Amniotic epithelial cell (primary cell): ENCODE results near the gene GFER.
A peak's percentile ranks its signal among the peaks of the same experiment; 100 is the strongest.

ENCODE experiments used
- DNase-seq: peaks from one replicate; pipeline ENCODE4 v3.0.0-alpha.2; 2010; ENCODE audit warnings: low read depth

The GFER gene

DNA sequence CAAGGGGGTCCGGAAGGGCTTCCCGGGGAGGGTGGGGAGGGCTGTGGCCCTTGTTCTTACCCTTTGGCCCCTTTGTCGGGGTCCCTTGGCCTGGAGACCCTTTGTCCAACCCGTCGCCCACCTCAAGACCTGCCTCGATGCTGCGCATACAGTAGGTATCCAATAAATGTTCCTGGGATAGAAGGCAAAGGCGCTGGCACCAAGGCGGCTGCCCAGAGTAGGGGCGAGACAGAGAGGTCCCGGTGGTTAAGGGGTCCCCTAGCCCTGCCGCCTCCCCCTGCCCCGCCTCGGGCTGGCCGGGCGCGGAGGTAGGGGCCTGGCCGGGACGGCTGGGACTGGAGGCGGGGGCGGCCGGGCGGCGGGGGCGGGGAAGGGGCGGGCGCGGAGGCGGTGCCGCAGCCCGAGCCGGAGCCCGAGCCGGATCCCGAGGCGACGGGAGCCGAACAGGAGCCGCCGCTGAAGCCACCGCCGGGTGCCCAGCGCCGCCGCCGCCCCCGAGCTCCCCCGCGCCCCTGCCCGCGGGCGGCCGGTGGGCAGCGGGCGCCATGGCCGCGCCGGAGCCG, 42.5 kb downstream of the GFER start, which contains the start of gene NHERF2:
Gene NHERF2 (plus strand): TSS at position 442 of the 563 bp plus-strand sequence. CDS start 104 bp downstream, at position 546.
- no peak for DNase-seq

DNA sequence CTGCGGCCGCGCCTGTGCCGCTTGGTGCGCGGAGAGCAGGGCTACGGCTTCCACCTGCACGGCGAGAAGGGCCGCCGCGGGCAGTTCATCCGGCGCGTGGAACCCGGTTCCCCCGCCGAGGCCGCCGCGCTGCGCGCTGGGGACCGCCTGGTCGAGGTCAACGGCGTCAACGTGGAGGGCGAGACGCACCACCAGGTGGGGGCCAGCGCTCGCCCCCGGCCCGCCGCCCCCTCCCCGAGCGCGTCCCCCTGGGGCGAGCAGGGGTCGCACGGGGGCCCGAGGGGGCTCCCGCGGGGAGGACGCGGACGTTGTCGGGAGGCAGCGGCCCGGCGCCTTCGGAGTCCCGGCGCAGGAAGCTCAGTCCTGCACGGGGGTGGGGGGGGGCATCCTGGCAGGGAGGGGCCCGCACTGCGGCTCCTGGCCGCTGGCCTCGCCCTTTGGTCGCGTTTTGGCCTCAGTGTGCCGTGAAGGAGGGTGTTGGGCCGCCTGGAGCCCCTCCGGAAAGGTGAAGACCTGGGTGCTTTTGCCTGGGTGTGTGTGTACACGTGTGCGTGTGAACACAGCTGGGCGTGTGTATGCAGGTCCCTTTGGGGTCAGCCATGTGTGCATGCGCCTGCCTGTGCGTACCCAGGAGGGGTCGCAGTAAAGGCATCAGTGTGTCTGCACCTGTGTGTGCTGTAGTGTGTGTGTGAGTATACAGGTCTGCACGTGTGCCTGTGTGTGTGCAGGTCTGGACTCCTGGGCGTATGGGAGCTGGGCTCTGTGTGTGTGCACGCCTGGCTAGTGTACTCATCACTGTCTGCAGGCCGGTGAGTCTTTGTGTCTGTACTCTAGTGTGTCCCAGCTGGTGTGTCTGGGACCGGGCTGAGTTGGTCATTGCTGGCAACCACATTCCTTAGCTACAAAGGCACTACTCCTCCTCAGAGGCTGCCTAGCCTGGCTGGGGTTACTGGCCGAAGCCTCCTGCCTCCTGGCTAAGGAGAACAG, 43.3 kb downstream of the GFER start:
- DNase-seq = no peak

DNA sequence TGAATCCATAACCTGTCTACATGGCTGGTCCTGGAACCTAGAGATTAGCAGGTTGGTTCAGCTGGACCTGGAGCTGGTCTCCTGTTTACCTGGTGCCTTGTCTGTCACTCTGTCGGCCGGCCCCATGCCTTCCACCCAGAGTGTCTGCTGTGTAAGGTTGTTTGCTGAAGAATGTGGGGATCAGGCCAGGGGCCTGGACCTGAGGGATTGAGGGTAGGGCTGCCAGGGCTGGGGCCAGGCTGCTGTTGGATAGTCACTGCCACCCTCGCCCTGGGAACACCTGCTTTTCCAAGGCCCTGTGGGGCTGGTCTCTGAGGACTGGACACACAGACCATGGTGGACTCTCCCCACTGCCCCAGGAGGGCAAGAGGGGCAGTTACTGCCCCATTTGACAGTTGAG, 44.2 kb downstream of the GFER start:
- DNase-seq = no peak

DNA sequence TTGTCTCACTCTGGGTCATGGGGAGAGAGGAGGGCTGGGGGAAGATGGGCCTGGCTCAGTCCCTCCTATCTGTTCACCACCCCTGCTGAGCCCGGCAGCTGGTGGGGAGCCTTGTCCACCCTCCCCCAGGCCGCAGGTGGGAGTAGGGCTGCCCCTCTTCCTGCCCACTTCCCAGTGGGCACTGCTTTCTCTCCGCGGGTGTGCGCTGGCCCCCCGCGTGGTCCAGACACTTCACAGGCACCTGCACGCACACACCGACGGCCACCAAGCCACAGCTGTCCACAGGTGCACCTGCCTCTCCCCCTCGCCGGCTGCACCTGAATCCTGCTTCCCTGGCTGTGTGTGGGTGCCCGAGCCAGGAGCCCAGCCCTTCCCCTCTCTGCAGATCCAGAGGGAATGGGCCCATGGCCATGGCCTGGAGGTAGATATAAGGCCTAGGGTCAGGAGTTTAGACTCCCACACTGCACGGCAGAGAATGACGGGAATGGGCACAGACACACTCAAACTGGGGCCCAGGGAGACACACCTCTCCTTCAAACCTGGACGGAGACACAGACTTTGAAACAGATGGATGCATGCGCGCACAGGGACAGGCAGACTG, 44.7 kb downstream of the GFER start:
- DNase-seq = no peak

DNA sequence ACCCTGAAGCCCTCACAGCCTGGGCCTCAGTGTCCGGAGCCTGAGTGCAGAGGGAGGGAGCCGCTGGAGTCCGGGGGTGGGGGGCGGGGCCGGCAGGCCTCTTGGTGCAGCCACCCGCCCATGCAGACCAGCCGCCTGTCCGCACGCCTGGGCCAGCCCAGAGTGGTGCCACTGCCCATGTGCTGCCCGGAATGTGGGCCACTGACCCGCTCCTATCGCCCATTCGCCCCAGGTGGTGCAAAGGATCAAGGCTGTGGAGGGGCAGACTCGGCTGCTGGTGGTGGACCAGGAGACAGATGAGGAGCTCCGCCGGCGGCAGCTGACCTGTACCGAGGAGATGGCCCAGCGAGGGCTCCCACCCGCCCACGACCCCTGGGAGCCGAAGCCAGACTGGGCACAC, 45.4 kb downstream of the GFER start:
- DNase-seq = no peak

DNA sequence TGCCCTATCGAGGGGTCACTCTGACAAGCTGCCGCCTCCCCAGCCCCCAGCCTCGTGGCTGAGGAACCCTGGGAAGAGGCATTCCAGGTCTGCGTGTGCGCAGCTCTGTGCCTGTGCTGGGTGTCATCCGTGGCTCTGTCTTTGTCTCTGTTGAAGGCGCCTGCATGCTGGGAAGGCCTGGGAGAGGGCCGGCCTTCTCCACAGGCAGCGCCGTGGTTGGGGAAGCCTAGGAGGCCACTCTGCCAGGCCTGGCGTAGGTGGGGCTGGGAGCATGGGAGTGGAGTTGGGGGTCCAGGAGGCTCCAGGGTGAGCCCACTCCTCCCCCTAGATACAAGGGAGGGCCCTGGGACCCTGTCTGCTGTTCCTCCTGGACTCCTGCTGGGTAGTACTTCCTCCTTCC, 46.0 kb downstream of the GFER start:
- DNase-seq = no peak

DNA sequence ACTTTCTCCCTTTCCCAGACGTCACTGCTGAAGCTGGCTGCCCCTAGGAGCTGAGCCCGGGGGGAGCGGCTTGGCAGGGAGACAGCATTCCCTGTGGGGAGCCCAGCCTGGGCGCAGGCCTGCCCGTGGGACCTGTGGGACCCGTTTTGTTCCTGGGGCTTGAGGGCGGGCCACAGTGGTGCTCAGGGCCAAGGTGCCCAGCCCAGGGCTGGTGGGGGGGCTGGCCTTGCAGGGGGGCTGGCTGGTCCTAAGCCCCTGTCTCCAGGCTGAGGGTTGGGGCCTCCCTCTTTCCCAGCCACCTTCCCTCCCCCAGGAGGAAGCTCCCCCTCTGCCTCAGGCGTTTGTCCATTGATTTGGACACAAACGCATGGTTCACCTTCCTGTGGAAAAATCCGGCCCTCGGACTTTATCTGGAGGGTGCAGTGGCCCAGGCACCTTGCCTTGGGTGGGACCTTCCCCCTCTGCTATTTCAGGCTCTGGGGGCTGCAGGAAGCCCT, 47.1 kb downstream of the GFER start:
- DNase-seq = no peak

DNA sequence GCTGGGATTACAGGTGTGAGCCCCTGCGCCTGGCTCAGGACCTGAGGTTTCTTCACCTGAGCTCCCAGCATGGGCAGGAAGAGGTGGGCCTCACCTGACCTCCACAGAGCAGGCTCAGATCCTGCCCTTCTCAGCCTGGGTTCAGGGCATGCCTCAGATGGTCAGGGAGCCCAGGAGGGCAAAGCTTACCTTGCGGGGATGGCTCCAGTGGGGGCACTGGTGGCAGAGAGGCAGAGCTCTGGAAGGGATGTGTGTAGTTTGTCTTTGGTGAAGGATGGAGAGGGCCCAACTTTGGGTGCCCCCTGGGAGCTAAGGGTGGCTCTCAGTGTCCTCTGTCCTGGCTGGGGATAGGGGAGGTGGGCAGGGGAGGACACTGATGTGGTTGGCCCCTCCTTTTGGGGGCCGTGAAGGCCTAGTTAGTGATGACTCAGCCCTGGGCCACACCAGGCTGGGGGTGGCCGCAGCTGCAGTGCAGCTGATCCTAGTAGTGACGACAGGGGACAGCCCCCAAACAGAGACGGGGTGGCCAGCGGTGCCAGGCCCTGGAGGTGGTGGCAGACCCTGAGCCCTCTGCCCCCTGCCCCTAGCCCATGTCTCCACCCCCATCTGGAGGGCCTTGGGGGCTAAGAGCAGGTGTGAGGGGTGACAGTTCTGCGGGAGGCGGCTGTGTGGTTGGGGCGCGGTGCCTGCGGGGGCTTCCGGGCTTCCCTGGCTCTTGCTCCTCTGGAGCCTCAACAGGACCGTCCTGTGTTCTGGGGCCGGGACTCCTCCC, 48.5 kb downstream of the GFER start:
- no peak for DNase-seq

DNA sequence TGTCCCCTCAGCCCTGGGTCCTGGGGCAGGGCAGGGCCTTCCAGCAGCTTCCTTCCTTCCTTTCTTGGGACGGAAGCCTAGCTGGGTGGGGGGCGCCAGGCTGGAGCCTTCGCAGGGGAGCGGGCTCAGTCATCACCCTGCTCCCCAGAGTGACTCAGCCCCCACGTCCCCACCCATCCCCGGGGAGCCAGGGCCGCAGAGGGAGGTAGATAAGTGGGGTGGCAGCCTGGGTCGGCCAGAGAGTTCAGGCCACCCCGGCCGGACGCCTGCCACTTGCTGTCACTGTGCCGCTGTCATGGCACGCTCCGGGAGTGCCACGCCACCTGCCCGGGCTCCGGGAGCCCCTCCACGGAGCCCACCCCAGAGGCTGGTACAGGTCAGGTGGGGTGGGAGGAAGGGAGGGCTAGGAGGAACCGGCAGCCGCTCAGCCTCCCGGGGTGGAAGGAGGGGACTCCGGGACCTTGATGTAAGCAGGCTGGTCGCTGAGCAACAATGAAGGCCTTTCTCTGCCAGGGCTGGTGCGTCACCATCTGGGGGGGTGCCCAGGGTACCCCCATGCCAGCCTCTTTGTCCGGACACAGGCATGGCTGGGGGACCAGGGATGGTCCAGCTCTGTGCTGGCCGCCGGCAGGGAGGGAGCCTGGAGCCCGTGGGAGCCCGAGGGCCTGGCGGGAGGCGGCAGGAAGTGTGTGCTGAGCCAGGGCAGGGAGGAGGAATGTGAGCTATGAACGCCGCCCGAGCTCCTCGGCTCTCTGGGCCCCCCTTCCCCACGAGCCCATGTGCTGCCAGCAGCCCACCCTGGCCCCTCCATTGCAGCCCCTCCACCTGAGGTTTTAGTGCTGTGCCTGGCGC, 49.3 kb downstream of the GFER start:
- DNase-seq = peak; percentile 54

DNA sequence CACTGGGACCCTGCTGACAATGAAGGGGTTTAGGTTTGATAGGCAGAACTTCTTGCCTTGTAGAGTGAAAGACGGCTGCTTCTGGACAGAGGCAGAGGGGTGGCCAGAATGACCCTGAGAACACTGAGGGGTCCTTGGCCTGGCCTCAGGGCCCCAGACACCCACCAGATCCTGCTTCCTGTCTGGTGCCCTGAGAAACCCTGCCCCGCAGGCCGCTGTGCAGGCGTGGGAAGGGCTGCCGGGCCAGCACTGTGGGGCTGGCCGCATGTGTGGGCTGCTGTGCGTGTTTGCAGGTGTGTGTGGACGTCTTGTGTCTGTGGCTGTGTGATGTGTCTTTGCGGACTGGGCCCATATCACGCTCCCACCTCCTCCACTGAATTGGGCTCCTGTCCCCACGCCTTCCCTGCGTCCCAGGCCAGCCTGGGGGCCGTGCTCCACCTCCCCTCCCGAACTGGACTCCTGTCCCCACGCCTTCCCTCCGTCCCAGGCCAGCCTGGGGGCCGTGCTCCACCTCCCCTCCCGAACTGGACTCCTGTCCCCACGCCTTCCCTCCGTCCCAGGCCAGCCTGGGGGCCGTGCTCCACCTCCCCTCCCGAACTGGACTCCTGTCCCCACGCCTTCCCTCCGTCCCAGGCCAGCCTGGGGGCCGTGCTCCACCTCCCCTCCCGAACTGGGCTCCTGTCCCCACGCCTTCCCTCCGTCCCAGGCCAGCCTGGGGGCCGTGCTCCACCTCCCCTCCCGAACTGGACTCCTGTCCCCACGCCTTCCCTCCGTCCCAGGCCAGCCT, 50.1 kb downstream of the GFER start:
- DNase-seq = peak; percentile 38

DNA sequence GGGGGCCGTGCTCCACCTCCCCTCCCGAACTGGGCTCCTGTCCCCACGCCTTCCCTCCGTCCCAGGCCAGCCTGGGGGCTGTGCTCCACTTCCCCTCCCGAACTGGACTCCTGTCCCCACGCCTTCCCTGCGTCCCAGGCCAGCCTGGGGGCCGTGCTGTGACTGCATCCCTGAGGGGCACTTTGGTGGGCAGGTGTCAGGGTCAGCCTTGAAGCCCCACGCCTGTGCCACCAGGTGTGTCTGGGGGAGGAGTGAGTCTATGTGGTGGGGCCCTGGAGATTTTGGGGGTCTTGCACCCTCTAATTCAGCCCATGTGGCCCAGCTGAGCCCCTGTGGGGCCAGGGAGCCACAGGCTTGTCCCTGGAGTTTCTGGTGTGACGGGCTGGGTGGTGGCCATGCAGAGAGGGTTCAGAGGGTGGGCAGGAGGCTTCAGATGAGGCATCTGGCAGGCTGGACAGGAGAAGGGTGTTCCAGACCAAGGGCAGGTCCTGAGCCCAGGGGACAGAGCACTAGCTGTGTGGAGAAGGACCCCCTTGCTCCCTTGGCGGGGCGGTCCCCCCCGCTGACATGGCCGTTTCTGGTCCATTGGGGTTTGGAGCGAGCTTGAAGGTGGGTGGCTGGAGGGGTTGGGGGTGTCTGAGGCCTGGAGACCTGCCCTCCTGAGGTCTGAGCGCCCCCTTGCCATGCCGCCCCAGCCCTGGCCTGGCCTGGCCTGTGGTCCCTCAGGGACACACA, 50.9 kb downstream of the GFER start:
- no peak for DNase-seq

DNA sequence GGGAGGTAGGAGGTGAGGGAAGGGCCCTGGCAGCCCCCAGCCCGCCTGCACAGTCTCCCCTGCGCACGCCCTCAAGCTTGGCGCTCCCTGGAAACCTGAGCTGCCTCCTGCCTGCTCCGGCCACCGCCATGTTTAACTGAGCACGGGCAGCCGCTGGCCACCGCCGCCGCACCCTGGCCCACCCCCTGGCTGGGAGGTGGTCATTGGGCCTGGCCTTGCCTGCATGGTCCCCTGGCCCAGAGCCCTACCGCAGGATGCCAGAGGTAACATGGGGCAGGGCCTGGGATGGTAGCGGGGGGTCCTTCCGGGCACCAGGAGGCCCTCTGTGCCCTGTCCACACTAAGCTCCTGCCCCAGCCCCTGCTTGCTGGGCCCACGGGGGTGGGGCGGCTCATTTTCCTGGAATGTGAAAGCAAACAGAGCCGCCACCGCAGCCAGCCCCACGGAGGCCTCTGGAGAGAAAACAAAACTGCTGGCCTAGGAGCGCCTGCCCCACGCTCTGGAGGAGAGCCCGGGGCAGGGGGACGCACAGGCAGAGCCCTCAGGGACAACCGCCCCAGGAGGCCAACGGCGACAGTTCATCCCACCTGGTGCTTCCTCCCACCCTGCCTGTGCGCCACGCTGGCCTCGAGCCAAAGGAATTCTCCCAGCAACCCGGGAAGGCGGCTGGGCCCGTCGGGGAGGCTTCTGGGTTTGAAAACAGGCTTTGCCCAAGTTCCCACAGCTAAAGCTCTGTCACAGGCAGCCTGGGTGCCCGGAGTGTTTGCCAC, 51.6 kb downstream of the GFER start:
- peak; percentile 80 for DNase-seq

DNA sequence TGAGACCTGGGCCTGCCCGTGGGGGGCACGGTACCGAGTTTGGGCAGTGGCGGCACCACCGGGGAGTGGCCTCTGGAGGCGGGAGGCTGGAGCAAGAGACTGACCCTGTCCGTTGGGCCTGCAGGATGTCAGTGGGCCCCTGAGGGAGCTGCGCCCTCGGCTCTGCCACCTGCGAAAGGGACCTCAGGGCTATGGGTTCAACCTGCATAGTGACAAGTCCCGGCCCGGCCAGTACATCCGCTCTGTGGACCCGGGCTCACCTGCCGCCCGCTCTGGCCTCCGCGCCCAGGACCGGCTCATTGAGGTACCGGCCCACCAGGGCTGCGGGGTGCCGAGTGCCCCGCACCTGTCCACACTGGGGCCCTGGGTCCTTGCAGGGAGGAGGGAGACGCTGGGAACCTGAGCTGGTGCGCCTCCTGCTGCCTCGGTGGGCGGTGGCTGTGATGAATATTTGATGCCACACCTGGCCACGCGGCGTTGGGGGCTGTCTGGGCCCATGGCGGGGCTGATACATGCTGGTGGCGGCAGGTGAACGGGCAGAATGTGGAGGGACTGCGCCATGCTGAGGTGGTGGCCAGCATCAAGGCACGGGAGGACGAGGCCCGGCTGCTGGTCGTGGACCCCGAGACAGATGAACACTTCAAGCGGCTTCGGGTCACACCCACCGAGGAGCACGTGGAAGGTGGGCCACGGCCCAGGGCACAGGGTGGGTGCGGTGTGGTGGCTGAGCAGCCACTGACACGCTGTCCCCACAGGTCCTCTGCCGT, 52.4 kb downstream of the GFER start:
- no peak for DNase-seq

DNA sequence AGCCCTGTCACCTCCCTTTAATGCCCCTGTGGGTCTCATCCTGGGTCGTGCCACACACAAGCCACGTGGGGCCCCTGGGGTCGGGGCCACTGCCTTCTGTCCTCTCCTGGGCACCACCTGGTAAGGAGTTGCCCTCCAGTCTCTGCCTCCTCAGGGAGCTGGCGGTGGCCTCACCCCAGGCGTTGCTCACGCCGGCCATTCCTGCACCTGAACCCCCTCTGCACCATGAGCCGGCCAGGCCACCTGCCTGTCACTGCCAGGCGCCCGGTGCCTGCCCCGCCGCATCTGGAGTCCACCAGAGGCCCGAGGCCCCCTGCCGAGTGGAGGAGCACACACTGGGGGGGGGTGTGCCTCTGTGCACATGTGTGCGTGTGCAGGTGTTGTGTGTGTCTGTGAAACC, 53.1 kb downstream of the GFER start:
- DNase-seq = no peak
